GM12878 (cell line): ENCODE data around the gene FAM81A. TPM values are rescaled to one million over a fixed set of nuclear protein-coding genes. Genes with fewer than 3 reads are reported as not detected.

ENCODE experiments used
- ATAC-seq: fragments of 200-7000 bp; cut with Tn5 transposase; 3 replicates; pipeline ENCODE4 v1.9.1; 2020; ENCODE audit warnings: mild to moderate bottlenecking, moderate library complexity
- BruUV-seq: library from RNA; stranded (reverse); fragments of 400-500 nt; replicated peaks from 2 replicates; lab custom pipeline; 2021; lab: Mats Ljungman, UMichigan
- CTCF ChIA-PET: fragments of 300-600 bp; sonication (Branson Sonifier 250); formaldehyde crosslinking; extraction: SDS; loops from one replicate; lab custom pipeline; 2021; ENCODE audit warnings: inconsistent platforms; lab: Yijun Ruan, JAX
- POLR2A ChIA-PET: fragments of 350-600 bp; formaldehyde crosslinking; extraction: SDS; loops from one replicate; lab custom pipeline; 2021; ENCODE audit warnings: inconsistent platforms; lab: Charles Lee
- RAD21 ChIA-PET: fragments of 300-600 bp; sonication (Branson Sonifier 250); formaldehyde crosslinking; loops from one replicate; lab custom pipeline; 2023; ENCODE audit warnings: antibody characterized with exemption; ENCODE audit not compliant: unreplicated experiment; lab: Charles Lee
- SMC1A ChIA-PET: fragments of 300-600 bp; sonication (Branson Sonifier 250); formaldehyde crosslinking; loops from one replicate; lab custom pipeline; 2023; ENCODE audit not compliant: unreplicated experiment, uncharacterized antibody; lab: Charles Lee
- DNase-seq: peaks from one replicate; pipeline ENCODE4 v3.0.0-alpha.2; 2011; ENCODE audit warnings: low read depth, low spot score
- FAIRE-seq: peaks from 3 replicates; lab custom pipeline; 2011; peaks lifted over from hg19 to GRCh38; lab: Jason Lieb, UNC
- H2AFZ ChIP-seq: 2 replicates; pipeline ENCODE4 v1.6.0; 2011; ENCODE audit warnings: low read depth, low read length, control low read depth; ENCODE audit not compliant: control insufficient read depth
- H3K27ac ChIP-seq: 2 replicates; pipeline ENCODE4 v1.5.1; 2011; ENCODE audit warnings: control low read depth; ENCODE audit not compliant: control insufficient read depth, insufficient read depth
- H3K27me3 ChIP-seq, 2 experiments: replicated peaks in 1 of 2; 2 replicates each; pipeline versions ENCODE4 v1.6.0 to v1.6.1; 2011; ENCODE audit warnings: low read length in 1 of 2; ENCODE audit not compliant: control insufficient read depth in 2 of 2, insufficient read depth in 2 of 2
- H3K36me3 ChIP-seq, 2 experiments: 2 replicates each; pipeline ENCODE4 v1.5.1; 2011; ENCODE audit warnings: low read length in 1 of 2; ENCODE audit not compliant: control insufficient read depth in 2 of 2, insufficient read depth in 2 of 2
- H3K4me1 ChIP-seq: 2 replicates; pipeline ENCODE4 v1.6.1; 2011; ENCODE audit warnings: mild to moderate bottlenecking, low read length, moderate library complexity, mixed read lengths; ENCODE audit not compliant: control insufficient read depth, insufficient read depth
- H3K4me2 ChIP-seq: 2 replicates; pipeline ENCODE4 v1.6.0; 2011; ENCODE audit warnings: control low read depth; ENCODE audit not compliant: control insufficient read depth, insufficient read depth
- H3K4me3 ChIP-seq: fragments of 200-600 bp; sonication (generic); 2 replicates; pipeline ENCODE4 v1.5.1; 2016
- H3K79me2 ChIP-seq: 2 replicates; pipeline ENCODE4 v1.6.0; 2011; ENCODE audit warnings: low read length; ENCODE audit not compliant: control insufficient read depth, insufficient read depth
- H3K9ac ChIP-seq: 2 replicates; pipeline ENCODE4 v1.8.0; 2011; ENCODE audit warnings: low read length, control low read depth, mixed read lengths; ENCODE audit not compliant: control insufficient read depth, insufficient read depth
- H3K9me3 ChIP-seq: replicated peaks from 3 replicates; pipeline ENCODE4 v1.5.1; 2011; ENCODE audit warnings: mild to moderate bottlenecking, low read length; ENCODE audit not compliant: control insufficient read depth, insufficient read depth
- H4K20me1 ChIP-seq: 2 replicates; pipeline ENCODE4 v1.6.0; 2011; ENCODE audit not compliant: control insufficient read depth, insufficient read depth
- CREM ChIP-seq: IDR thresholded peaks from 2 replicates; pipeline ENCODE4 v1.6.1; 2014; ENCODE audit warnings: antibody characterized with exemption, low read depth
- ZNF274 ChIP-seq: IDR thresholded peaks from one replicate; pipeline ENCODE4 v1.8.0; 2011; ENCODE audit not compliant: insufficient read length, insufficient read depth
- WGBS: methylation state at CpG from one replicate; pipeline ENCODE4 v1.1.6; 2016; ENCODE audit warnings: low lambda C conversion rate; ENCODE audit not compliant: insufficient replicate concordance, insufficient coverage; ENCODE audit errors: missing lambda C conversion rate; 5-methylcytosine and 5-hydroxymethylcytosine counted together
- in situ Hi-C: fragments of 300-500 bp; cut with MboI; formaldehyde crosslinking; loops from 9 replicates; pipeline ENCODE4 v1.14.3; 2018; ENCODE audit warnings: mixed read lengths
- intact Hi-C: fragments of 100-400 bp; cut with micrococcal nuclease; formaldehyde crosslinking; loops from one replicate; pipeline ENCODE4 v1.14.2; 2022; ENCODE audit not compliant: unreplicated experiment
- polyA plus RNA-seq, 11 experiments: library from polyadenylated mRNA; depleted of rRNA in 4 of 11; unstranded in 6 of 11; stranded (reverse) in 5 of 11; fragments of >200 nt; fragmentation: Nextera tagmentation in 4 of 11; fragmentation: Illumina TruSeq in 1 of 11; extraction: Ambion mirVana in 4 of 11; extraction: Trizol in 1 of 11; gene quantifications; 1 replicate in 1 of 11; 2 replicates in 10 of 11; pipeline versions ENCODE4 v1.2.1 to v1.2.3, GENCODE V29; 2011 to 2016; ENCODE audit warnings: inconsistent platforms in 2 of 11, missing spikeins in 2 of 11, low read depth in 1 of 11
- total RNA-seq, 4 experiments: library from RNA; depleted of rRNA in 3 of 4; stranded (reverse); fragments of >200 nt in 3 of 4; fragmentation: Illumina TruSeq in 1 of 4; extraction: Trizol in 1 of 4; gene quantifications; 2 replicates each; pipeline versions ENCODE4 v1.2.1 to v1.2.3, GENCODE V29; 2013 to 2021

Gene FAM81A
- total and polyA plus RNA-seq, 10 of the 15 experiments (the other 5 are each of a cell fraction or from before 2014, with no cell fraction given), result 0.18 to 34.5 (median 16.2) TPM

DNA sequence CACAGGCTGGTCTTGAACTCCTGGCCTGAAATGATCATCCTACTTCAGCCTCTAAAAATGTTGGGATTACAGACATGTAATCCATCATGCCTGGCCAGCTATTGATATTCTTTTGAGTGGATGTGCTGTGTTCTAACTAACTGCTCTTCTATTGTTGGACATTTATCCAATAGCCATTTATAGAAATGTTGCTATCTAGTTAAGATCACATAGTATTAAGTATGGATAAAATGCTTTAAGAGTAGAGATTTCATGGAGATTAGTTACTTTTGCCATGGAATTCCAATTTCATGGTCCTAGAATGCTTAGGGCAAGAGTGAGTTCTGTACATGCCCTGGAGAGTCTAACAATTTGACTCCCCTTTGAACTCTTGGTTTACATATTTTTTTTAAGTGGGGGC is 10.9 kb downstream of the FAM81A start:
- Histone ChIP-seq H3K9ac (no peak overlapping the region), H2AFZ (no peak overlapping the region), H3K79me2 (no peaks in the 10 kb centered on the region), H3K4me3 (no peak overlapping the region), H3K4me1 (peaks cover under 1% of the 10 kb centered on the region; the same call in 1 of the 2 replicates)
- SMC1A ChIA-PET, result interaction anchor here (1.3 kb wide), 1 partner anchor 70 kb away, joined by 3 read pairs; no protein-coding TSS in a partner anchor
- intact Hi-C loops, result no loop called here
- no peak for TF ChIP-seq CREM
- TF ChIP-seq, all 136 proteins: peak for 0
- H3K4me2 ChIP-seq, result no peak overlapping the region
- POLR2A ChIA-PET, result no interaction called here
- in situ Hi-C loops, result no loop called here
- H3K9me3 ChIP-seq, result no peaks in the 10 kb centered on the region
- H3K36me3 ChIP-seq, result no peaks in the 10 kb centered on the region
- ATAC-seq, result no peak
- H4K20me1 ChIP-seq, result no peaks in the 10 kb centered on the region
- no peak overlapping the region for H3K27ac ChIP-seq
- CTCF ChIA-PET, result interaction anchor here (1.0 kb wide), 1 partner anchor 75 kb away, joined by 3 read pairs; no protein-coding TSS in a partner anchor
- BruUV-seq, result no TSS peak
- no peak for DNase-seq
- H3K27me3 ChIP-seq, result no peaks in the 10 kb centered on the region
- RAD21 ChIA-PET, result no interaction called here
- FAIRE-seq, result no peak

DNA sequence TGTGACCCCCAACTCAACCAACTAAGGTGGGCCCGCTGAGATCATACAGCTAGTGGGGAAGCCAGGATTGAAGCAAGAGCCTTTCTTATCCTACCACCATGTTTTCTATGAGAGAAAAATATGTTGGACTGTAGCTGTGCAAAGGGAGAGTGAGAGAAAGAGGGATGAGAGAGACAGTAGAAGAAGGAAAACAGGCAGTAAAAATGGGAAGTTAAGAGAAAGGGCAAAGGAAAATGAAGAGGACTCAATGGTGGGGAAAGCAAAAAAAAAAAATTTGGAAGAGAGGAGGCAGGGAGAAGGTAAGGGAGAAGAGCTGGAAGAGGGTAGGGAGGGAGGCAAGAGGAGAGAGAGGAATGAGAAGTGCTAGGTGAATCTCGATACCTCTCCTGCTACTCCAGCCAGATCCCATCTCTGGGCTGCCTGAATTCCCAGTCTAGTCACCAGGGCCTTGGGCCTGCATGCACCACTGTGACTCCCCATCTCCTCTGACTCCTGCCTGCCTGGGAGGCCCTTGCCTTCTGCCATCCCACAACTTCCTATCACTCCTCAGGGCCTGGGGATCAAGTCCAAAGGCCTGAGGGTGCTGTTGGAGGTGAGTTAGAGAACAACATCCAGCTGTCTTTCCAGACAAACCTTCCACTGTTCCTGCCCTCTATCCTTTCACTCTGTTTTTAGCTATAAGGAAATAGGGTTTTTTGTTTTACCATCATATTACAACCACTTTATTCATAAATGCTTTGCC is 15.7 kb downstream of the FAM81A start:
- CTCF ChIA-PET, result no interaction called here

More for the DNA sequence above, 15.7 kb downstream of the FAM81A start:
- Histone ChIP-seq H3K27ac (no peak overlapping the region), H3K9ac (no peak overlapping the region), H3K79me2 (no peaks in the 10 kb centered on the region), H3K36me3 (no peaks in the 10 kb centered on the region), H3K9me3 (no peaks in the 10 kb centered on the region), H3K27me3 (no peaks in the 10 kb centered on the region), H4K20me1 (no peaks in the 10 kb centered on the region), H2AFZ (no peak overlapping the region), H3K4me1 (no peaks in the 10 kb centered on the region), H3K4me2 (no peak overlapping the region)
- ChIA-PET SMC1A (no interaction called here), POLR2A (interaction anchor here (0.5 kb wide), 1 partner anchor 47 kb away, joined by 3 read pairs; no protein-coding TSS in a partner anchor), RAD21 (no interaction called here)
- WGBS, result 100% methylated on average over 2 of the region's 2 CpGs
- in situ Hi-C loops, result no loop called here
- intact Hi-C loops, result no loop called here
- BruUV-seq, result no TSS peak
- FAIRE-seq (no peak), DNase-seq (no peak), ATAC-seq (no peak)
- no peak for TF ChIP-seq ZNF274
- TF ChIP-seq, all 136 proteins: peak for 0
- H3K4me3 ChIP-seq, result no peak overlapping the region
